Psoas muscle (tissue), 8 donors: ENCODE data around the gene DCTN2. TPM values are rescaled to one million over a fixed set of nuclear protein-coding genes. Genes with fewer than 3 reads are reported as not detected.

Experiments used
- ATAC-seq, 4 donors: fragments of 200-7000 bp; cut with Tn5 transposase; one replicate each; pipeline ENCODE4 v1.9.1; 2020; ENCODE audit warnings: moderate library complexity in 3 of 4, mild to moderate bottlenecking in 2 of 4
- DNase-seq, 2 donors: peaks; one replicate each; pipeline ENCODE4 v3.0.0-alpha.2; 2020
- H3K27ac ChIP-seq: fragments of 200-600 bp; one replicate; pipeline ENCODE4 v1.8.0; 2022
- H3K27me3 ChIP-seq, 3 donors: fragments of 200-600 bp in 1 of 3; one replicate each; pipeline versions ENCODE4 v1.6.1 to v1.8.0; 2013 to 2022; ENCODE audit warnings: low read length in 2 of 3, mild to moderate bottlenecking in 2 of 3, moderate library complexity in 1 of 3; ENCODE audit not compliant: insufficient read depth in 3 of 3
- H3K36me3 ChIP-seq, 2 donors: fragments of 200-600 bp in 1 of 2; one replicate each; pipeline versions ENCODE4 v1.6.1 to v1.8.0; 2013 to 2022; ENCODE audit warnings: low read depth in 1 of 2, mild to moderate bottlenecking in 1 of 2, moderate library complexity in 1 of 2; ENCODE audit not compliant: insufficient read depth in 1 of 2
- H3K4me1 ChIP-seq: fragments of 200-600 bp; one replicate; pipeline ENCODE4 v1.8.0; 2022
- H3K4me3 ChIP-seq: fragments of 200-600 bp; one replicate; pipeline ENCODE4 v1.8.0; 2022; ENCODE audit warnings: mild to moderate bottlenecking
- H3K9me3 ChIP-seq: fragments of 200-600 bp; one replicate; pipeline ENCODE4 v1.8.0; 2022
- CTCF ChIP-seq: fragments of 200-600 bp; IDR thresholded peaks from one replicate; pipeline ENCODE4 v1.8.0; 2022; ENCODE audit warnings: antibody characterized with exemption
- WGBS, 3 donors: extraction: QIAGEN DNeasy Blood & Tissue Kit; methylation state at CpG; one replicate each; pipeline versions ENCODE4 v1.1.6 to v1.1.7; 2013; 5-methylcytosine and 5-hydroxymethylcytosine counted together
- intact Hi-C, 2 donors: fragments of 100-400 bp; cut with DNase I; formaldehyde crosslinking; loops; one replicate each; pipeline versions ENCODE4 v1.11.0 to v1.14.2; 2022
- polyA plus RNA-seq, 3 donors: library from polyadenylated mRNA; stranded (reverse); fragments of 200-250 nt; gene quantifications; one replicate each; pipeline ENCODE4 v1.2.3, GENCODE V29; 2013
- total RNA-seq, 4 donors: library from RNA; stranded (reverse); fragmentation: NEBNext Ultra II Directional in 2 of 4; extraction: Animal tissue kit (Norgen Biotek cat#: 25700) in 2 of 4; gene quantifications; one replicate each; pipeline versions ENCODE4 v1.2.1 to v1.2.4, GENCODE V29; 2021 to 2023
- donor health status: healthy with polysubstance abuse.
- donor health status: DM: no; HTN: no; CAD: no; lungs with moderate emphysema.
- donor health status: Bipolar disorder and iron deficiency.
- donor health status: healthy.
- donor health status: DM: yes; HTN: yes; CAD: no.
- donor health status: DM: no; HTN: no; CAD: no.
- donor health status: DM: no; HTN: no; CAD: no.
- donor health status: DM: yes; HTN: yes; CAD: no.

DCTN2 gene
- total and polyA plus RNA-seq, 7 donors, result 91.0 to 165 (median 108) TPM

- no peak for TF ChIP-seq CTCF
- Histone ChIP-seq H3K27me3 (peaks cover 2 to 5% (median 4%) of the 10 kb centered on the region in 3 donors), H3K4me1 (no peaks in the 10 kb centered on the region), H3K27ac (no peak overlapping the region), H3K4me3 (no peak overlapping the region), H3K9me3 (no peaks in the 10 kb centered on the region), H3K36me3 (no peaks in the 10 kb centered on the region)
- ATAC-seq, result no peak
- WGBS, 3 donors, result 100% methylated on average over 1 of the region's 1 CpG
- DNase-seq, result no peak
- intact Hi-C loops, result loop anchor here (2.0 kb wide), 2 partner anchors 38 to 50 kb away; partner anchors contain the start of gene B4GALNT1 (in 1 of the 2)
Measured at GRCh38 chr12:57582440-57582839, 35.4 kb upstream of the DCTN2 start.

- 83 to 87% (median 85%) methylated on average over 1 of the region's 1 CpG for WGBS, 3 donors
Measured at GRCh38 chr12:57581802-57582201, 34.8 kb upstream of the DCTN2 start.

GRCh38 chr12:57580466-57580795 is 33.4 kb upstream of the DCTN2 start:
- Histone ChIP-seq H3K4me1 (no peaks in the 10 kb centered on the region), H3K36me3 (no peaks in the 10 kb centered on the region), H3K4me3 (no peak overlapping the region), H3K27ac (no peak overlapping the region), H3K27me3 (peaks cover 2 to 10% (median 3%) of the 10 kb centered on the region in 3 donors), H3K9me3 (no peaks in the 10 kb centered on the region)
- ATAC-seq, result no peak
- WGBS, 3 donors, result 87 to 97% (median 89%) methylated on average over 4 of the region's 4 CpGs
- intact Hi-C loops, result no loop called here
- no peak for DNase-seq
- no peak for TF ChIP-seq CTCF

More at GRCh38 chr12:57581802-57582201, 34.8 kb upstream of the DCTN2 start:
- no peaks in the 10 kb centered on the region for H3K4me1 ChIP-seq
- no peak overlapping the region for H3K27ac ChIP-seq
- H3K27me3 ChIP-seq, result peaks cover 2 to 5% (median 4%) of the 10 kb centered on the region in 3 donors
- intact Hi-C loops, result loop anchor here (2.0 kb wide), 2 partner anchors 39 to 51 kb away; partner anchors contain the start of gene B4GALNT1 (in 1 of the 2)
- TF ChIP-seq CTCF, result no peak
- H3K9me3 ChIP-seq, result no peaks in the 10 kb centered on the region
- no peak overlapping the region for H3K4me3 ChIP-seq
- H3K36me3 ChIP-seq, result no peaks in the 10 kb centered on the region
- ATAC-seq (no peak), DNase-seq (no peak)

- WGBS, 3 donors, result 88 to 92% (median 92%) methylated on average over 8 of the region's 8 CpGs
- no peak for ATAC-seq
- no peak for TF ChIP-seq CTCF
- H3K27me3 ChIP-seq, result peaks cover 0 to 10% (median 2%) of the 10 kb centered on the region in 3 donors
- no peaks in the 10 kb centered on the region for H3K9me3 ChIP-seq
- DNase-seq, result no peak
- intact Hi-C loops, result no loop called here
- H3K4me1 ChIP-seq, result no peaks in the 10 kb centered on the region
- H3K36me3 ChIP-seq, result no peaks in the 10 kb centered on the region
- no peak overlapping the region for H3K4me3 ChIP-seq
- H3K27ac ChIP-seq, result no peak overlapping the region
Measured at GRCh38 chr12:57579677-57580465, 32.9 kb upstream of the DCTN2 start.
